Motor neuron (in vitro differentiated cells): ENCODE data around the gene ACTA2. TPM values are rescaled to one million over a fixed set of nuclear protein-coding genes. Genes with fewer than 3 reads are reported as not detected.
"Not testable (repeated sequence)": the region's sequence is repeated elsewhere in the genome, so short reads cannot be mapped to it uniquely, and the experiment has no call there.

Experiments used
- ATAC-seq, 8 experiments: fragments of 200-7000 bp; cut with Tn5 transposase; replicated peaks in 6 of 8; 2 replicates each; pipeline ENCODE4 v1.8.0; 2021; ENCODE audit warnings: mild to moderate bottlenecking in 8 of 8, moderate library complexity in 8 of 8
- H3K27ac ChIP-seq, 2 donors: fragments of 250-450 bp; sonication (Bioruptor Pico); 2 replicates each; pipeline ENCODE4 v1.9.0; 2021; ENCODE audit warnings: antibody characterized with exemption in 2 of 2, mild to moderate bottlenecking in 2 of 2, moderate library complexity in 1 of 2
- H3K4me1 ChIP-seq, 2 donors: fragments of 250-450 bp; sonication (Bioruptor Pico); replicated peaks in 1 of 2; 2 replicates each; pipeline ENCODE4 v1.6.1; 2021; ENCODE audit warnings: antibody characterized with exemption in 2 of 2, mild to moderate bottlenecking in 2 of 2, moderate library complexity in 1 of 2
- H3K4me3 ChIP-seq, 5 donors: fragments of 250-450 bp; sonication (Bioruptor Pico); 2 replicates each; pipeline ENCODE4 v1.9.0; 2021; ENCODE audit warnings: antibody characterized with exemption in 5 of 5, mild to moderate bottlenecking in 5 of 5, moderate library complexity in 4 of 5
- whole genome bisulfite sequencing, 10 experiments: fragments of 450-650 bp; shearing (Covaris generic); methylation state at CpG; one replicate each; pipeline ENCODE4 v1.0.0; 2022; 5-methylcytosine and 5-hydroxymethylcytosine counted together
- in situ Hi-C, 9 experiments: fragments of 400-800 bp; cut with MboI; loops; one replicate each; pipeline ENCODE4 v1.15.0; 2021; ENCODE audit warnings: low sequenced_read_pairs in 9 of 9, low pct_unique_long_range_greater_than_20kb in 2 of 9; ENCODE audit not compliant: unreplicated experiment in 9 of 9
- total RNA-seq, 8 experiments: library from RNA; unstranded; fragments of 300-600 nt; gene quantifications; 2 replicates each; pipeline versions ENCODE4 v1.2.3 to v1.2.4, GENCODE V29; 2022

Gene ACTA2
- total RNA-seq, 8 experiments from 2014 or later = 2.8 to 317 (median 19.6) TPM

- Histone ChIP-seq H3K4me1 (no peaks in the 10 kb centered on the region), H3K27ac (no peak overlapping the region), H3K4me3 (no peak overlapping the region)
- 83 to 100% (median 100%) methylated on average over 1 to 2 of the region's 2 CpGs; no CpG with 5 or more reads in 2 of the 10 experiments for WGBS, 10 experiments
- no peak for ATAC-seq
- in situ Hi-C loops = loop anchor here in 7 of 9 experiments (10.0 to 25.0 kb wide), 4 partner anchors 102 to 276 kb away; partner anchors contain the start of gene CH25H (in 3 of the 7)
These were observed 13.6 kb downstream of the ACTA2 start for GRCh38 chr10:88938938-88939337.

GRCh38 chr10:88938039-88938438, 14.5 kb downstream of the ACTA2 start:
- Histone ChIP-seq H3K4me3 (no peak overlapping the region), H3K4me1 (no peaks in the 10 kb centered on the region), H3K27ac (no peak overlapping the region)
- 80 to 100% (median 92%) methylated on average over 1 to 3 of the region's 3 CpGs; no CpG with 5 or more reads in 5 of the 10 experiments for WGBS, 10 experiments
- in situ Hi-C loops = loop anchor here in 7 of 9 experiments (10.0 to 25.0 kb wide), 4 partner anchors 101 to 277 kb away; partner anchors contain the start of gene CH25H (in 3 of the 7)
- ATAC-seq = no peak

- 81 to 100% (median 89%) methylated on average over 1 to 3 of the region's 3 CpGs; no CpG with 5 or more reads in 1 of the 10 experiments for WGBS, 10 experiments
- Histone ChIP-seq H3K4me3 (no peak overlapping the region), H3K4me1 (peaks cover 0 to 2% of the 10 kb centered on the region in 2 donors), H3K27ac (no peak overlapping the region)
- ATAC-seq = no peak
- in situ Hi-C loops = loop anchor here in 7 of 9 experiments (10.0 to 25.0 kb wide), 4 partner anchors 99 to 278 kb away; partner anchors contain the start of gene CH25H (in 3 of the 7)
These were observed 15.9 kb downstream of the ACTA2 start for GRCh38 chr10:88936656-88937055.

DNA sequence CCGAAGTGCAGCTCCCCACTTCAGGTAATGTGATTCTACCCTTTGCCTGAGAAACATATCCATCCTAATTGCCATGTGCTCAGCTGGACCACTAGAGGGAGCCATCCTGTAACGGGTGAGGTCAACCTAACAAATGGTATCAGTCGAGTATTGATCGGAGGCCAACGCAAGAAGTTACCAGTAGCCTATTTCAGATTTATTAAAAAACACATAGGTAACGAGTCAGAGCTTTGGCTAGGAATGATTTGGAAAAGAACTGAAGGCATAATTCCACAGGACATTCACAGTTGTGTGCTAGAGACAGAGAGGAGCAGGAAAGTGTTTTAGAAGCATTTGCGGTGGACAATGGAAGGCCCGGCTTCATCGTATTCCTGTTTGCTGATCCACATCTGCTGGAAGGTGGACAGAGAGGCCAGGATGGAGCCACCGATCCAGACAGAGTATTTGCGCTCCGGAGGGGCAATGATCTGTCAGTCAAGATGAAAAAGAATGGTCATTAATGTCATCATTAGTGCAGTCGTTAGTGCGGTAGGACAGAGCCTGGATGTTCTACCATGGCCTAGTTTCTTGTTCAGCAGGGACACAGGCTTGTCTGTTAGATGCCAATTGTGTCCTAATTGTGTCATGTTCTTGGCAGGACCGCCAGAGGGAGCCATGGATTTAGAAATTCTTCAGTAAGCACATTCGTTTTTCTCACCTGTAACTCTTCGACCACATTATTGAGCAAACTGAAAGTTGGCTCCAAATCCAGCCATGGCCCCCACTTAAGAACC, 17.5 kb downstream of the ACTA2 start:
- 10 to 83% (median 48%) methylated on average over 2 to 16 of the region's 17 CpGs for WGBS, 10 experiments
- Histone ChIP-seq H3K27ac (no peak overlapping the region), H3K4me1 (peaks cover 0 to 2% of the 10 kb centered on the region in 2 donors), H3K4me3 (no peak overlapping the region)
- in situ Hi-C loops = loop anchor here in 7 of 9 experiments (10.0 to 25.0 kb wide), 4 partner anchors 98 to 280 kb away; partner anchors contain the start of gene CH25H (in 3 of the 7)
- ATAC-seq = peak; percentile 42 to 66 (median 52)

GRCh38 chr10:88933564-88933963, 19.0 kb downstream of the ACTA2 start:
- WGBS, 10 experiments = 60 to 100% methylated on average over 1 of the region's 2 CpGs; no CpG with 5 or more reads in 8 of the 10 experiments
- in situ Hi-C loops = loop anchor here in 7 of 9 experiments (10.0 to 25.0 kb wide), 4 partner anchors 96 to 281 kb away; partner anchors contain the start of gene CH25H (in 3 of the 7)
- H3K4me3 ChIP-seq = no peak overlapping the region
- H3K4me1 ChIP-seq = peaks cover 0 to 2% of the 10 kb centered on the region in 2 donors
- H3K27ac ChIP-seq = no peak overlapping the region
- no peak for ATAC-seq

DNA sequence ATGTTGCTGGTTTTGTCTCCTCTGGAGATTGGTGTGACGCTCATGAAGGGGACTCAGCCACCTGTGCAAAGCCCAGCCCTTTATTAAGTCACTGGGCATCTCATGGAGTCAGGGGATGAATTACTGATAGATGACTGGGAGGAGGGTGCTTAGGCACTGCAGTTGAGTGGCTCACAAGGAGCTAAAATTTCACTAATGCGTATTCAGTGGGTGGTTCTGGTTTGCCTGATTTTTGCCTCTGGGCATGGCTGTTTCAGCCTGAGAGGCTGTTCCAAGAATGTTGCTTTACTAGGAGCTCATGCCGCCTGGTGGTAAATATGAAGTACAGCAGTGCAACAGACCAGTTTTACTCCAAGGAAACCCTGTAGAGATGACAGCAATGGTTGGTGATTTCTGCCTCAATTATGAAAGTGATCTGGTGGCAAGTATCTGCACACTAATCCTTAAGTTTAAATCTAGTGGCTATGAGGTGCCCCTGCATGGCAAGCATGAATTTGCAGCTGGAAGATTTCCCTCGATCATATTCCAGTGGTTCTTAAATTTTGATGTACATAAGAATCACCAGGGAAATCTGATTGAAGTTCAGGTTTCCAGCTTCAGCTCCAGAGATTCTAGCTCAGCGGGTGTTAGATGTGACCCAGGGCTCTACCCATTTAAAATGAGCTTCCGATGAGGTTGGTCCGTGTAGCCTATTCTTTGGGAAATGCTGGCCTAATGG, 19.9 kb downstream of the ACTA2 start:
- 0 to 100% (median 50%) methylated on average over 1 to 4 of the region's 7 CpGs; no CpG with 5 or more reads in 3 of the 10 experiments for WGBS, 10 experiments
- Histone ChIP-seq H3K4me1 (peaks cover 0 to 2% of the 10 kb centered on the region in 2 donors), H3K27ac (no peak overlapping the region), H3K4me3 (no peak overlapping the region)
- ATAC-seq = peak; percentile 86 to 98 (median 92)
- in situ Hi-C loops = loop anchor here in 7 of 9 experiments (10.0 to 25.0 kb wide), 4 partner anchors 95 to 282 kb away; partner anchors contain the start of gene CH25H (in 3 of the 7)

DNA sequence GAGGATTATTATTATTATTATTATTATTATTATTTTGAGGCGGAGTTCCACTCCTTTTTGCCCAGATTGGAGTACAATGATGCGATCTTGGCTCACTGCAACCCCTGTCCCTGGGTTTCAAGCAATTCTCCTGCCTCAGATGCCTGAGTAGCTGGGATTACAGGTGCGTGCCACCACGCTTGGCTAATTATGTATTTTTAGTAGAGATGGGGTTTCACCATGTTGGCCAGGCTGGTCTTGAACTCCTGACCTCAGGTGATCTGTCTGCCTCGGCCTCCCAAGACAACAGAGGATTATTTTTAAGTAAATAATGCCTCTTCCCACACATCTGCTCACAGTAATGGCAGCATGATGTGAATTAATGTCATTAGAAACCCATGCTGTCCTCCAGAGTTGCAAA, 20.5 kb downstream of the ACTA2 start:
- H3K27ac ChIP-seq, H3K4me1 ChIP-seq, H3K4me3 ChIP-seq, ATAC-seq: not testable (repeated sequence)
- in situ Hi-C loops = loop anchor here in 7 of 9 experiments (10.0 to 25.0 kb wide), 4 partner anchors 95 to 283 kb away; partner anchors contain the start of gene CH25H (in 3 of the 7)
- 33 to 100% (median 82%) methylated on average over 1 to 5 of the region's 5 CpGs; no CpG with 5 or more reads in 5 of the 10 experiments for WGBS, 10 experiments

DNA sequence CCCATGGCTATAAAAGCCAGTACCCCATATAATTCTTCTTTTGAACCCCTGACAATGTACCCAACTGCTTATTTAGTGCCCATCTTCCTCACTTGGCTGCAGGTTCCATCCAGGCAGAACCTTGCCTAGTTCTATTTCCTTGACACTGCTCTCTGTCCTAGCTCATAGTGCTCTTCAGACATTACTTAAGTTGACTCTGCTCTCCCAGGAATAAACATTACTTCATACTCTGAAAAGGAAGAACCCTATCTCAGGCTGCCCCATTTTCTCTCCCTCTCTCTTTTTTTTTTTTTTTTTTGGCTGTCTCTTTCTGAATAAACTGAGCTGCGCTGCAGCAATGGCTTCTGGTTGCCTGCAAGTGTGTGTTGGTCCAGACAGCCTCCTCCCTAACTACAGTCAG, 21.0 kb downstream of the ACTA2 start:
- Histone ChIP-seq H3K4me3 (no peak overlapping the region), H3K4me1 (peaks cover 2 to 9% of the 10 kb centered on the region in 2 donors), H3K27ac (no peak overlapping the region)
- in situ Hi-C loops = loop anchor here in 7 of 9 experiments (10.0 to 25.0 kb wide), 4 partner anchors 94 to 283 kb away; partner anchors contain the start of gene CH25H (in 3 of the 7)
- WGBS, 10 experiments = 67 to 100% (median 100%) methylated on average over 1 of the region's 1 CpG; no CpG with 5 or more reads in 4 of the 10 experiments
- no peak for ATAC-seq

DNA sequence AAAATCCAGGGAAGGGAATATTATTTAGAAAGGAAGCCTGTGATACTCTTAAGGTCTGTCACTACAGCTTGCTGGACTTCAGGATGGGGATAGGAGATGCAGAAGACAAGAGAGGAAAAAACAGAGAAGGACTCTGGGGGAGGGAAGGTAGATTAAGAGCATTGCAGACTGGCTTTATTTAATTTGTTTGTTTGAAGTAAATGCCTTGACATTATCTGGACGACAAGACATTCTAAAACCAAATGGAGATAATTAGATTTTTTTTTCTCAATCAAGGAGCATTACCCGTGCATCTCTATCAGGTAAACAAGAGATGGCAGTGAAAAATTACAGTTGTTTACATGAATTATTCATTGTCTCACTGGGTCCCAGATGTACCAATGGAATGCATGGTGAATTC, 24.3 kb downstream of the ACTA2 start:
- 23 to 100% (median 68%) methylated on average over 1 to 2 of the region's 2 CpGs; no CpG with 5 or more reads in 2 of the 10 experiments for WGBS, 10 experiments
- Histone ChIP-seq H3K27ac (no peak overlapping the region), H3K4me3 (no peak overlapping the region), H3K4me1 (peaks cover 9 to 10% of the 10 kb centered on the region in 2 donors)
- in situ Hi-C loops = loop anchor here in 5 of 9 experiments (10.0 to 25.0 kb wide), 4 partner anchors 83 to 284 kb away; partner anchors contain the start of gene CH25H (in 3 of the 5)
- no peak for ATAC-seq

DNA sequence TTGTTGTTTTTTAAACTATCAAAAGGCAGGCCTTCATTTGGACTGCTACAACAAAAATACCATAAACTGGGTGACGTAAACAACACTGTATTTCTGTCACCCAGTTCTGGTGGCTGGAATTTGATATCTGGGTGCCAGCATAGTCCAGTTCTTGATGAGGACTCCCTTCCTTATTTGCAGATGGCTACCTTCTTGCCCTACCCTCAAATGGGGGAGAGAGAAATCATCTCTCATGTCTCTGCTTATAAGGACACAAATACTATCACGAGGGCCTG, 25.2 kb downstream of the ACTA2 start:
- in situ Hi-C loops = loop anchor here in 5 of 9 experiments (10.0 to 25.0 kb wide), 4 partner anchors 83 to 285 kb away; partner anchors contain the start of gene CH25H (in 3 of the 5)
- whole genome bisulfite sequencing, 10 experiments = 38 to 100% (median 93%) methylated on average over 1 to 2 of the region's 2 CpGs; no CpG with 5 or more reads in 2 of the 10 experiments
- Histone ChIP-seq H3K4me3 (no peak overlapping the region), H3K4me1 (peaks cover 9 to 12% of the 10 kb centered on the region in 2 donors), H3K27ac (no peak overlapping the region)
- ATAC-seq = no peak

GRCh38 chr10:88926566-88927415, 25.8 kb downstream of the ACTA2 start:
- in situ Hi-C loops = loop anchor here in 5 of 9 experiments (10.0 to 25.0 kb wide), 4 partner anchors 82 to 286 kb away; partner anchors contain the start of gene CH25H (in 3 of the 5)
- Histone ChIP-seq H3K4me1 (peaks cover 9 to 12% of the 10 kb centered on the region in 2 donors), H3K27ac (peak overlapping the region in 1 of 2 donors; percentile 13), H3K4me3 (no peak overlapping the region)
- ATAC-seq = peak in 6 of 8 experiments; percentile 46 to 90 (median 75)
- WGBS, 10 experiments = 0 to 100% (median 78%) methylated on average over 2 to 6 of the region's 6 CpGs
